CD4-positive, alpha-beta T cell treated with Interleukin-21 for 1 hour (primary cell): ENCODE results near the gene RAB4A.

Source experiments
- DNase-seq: peaks from one replicate; pipeline ENCODE4 v3.0.0-alpha.2; 2020

The RAB4A gene

DNA sequence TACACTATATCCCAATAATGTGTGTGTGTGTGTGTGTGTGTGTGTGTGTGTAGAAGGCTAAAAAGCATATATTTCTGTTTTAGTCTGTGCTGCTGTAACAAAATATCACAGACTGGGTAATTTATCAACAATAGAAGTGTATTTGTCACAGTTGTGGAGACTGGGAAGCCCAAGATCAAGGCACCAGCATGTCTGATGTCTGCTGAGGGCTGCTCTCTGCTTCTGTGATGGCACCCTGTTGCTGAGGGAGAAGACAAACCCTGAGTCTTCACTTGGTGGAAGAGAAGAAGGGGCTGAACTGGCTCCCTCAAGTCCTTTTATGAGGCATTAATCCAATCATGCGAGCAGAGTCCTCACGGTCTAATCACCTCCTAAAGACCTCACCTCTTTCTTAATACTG is 23.0 kb upstream of the RAB4A start:
- DNase-seq: no peak

DNA sequence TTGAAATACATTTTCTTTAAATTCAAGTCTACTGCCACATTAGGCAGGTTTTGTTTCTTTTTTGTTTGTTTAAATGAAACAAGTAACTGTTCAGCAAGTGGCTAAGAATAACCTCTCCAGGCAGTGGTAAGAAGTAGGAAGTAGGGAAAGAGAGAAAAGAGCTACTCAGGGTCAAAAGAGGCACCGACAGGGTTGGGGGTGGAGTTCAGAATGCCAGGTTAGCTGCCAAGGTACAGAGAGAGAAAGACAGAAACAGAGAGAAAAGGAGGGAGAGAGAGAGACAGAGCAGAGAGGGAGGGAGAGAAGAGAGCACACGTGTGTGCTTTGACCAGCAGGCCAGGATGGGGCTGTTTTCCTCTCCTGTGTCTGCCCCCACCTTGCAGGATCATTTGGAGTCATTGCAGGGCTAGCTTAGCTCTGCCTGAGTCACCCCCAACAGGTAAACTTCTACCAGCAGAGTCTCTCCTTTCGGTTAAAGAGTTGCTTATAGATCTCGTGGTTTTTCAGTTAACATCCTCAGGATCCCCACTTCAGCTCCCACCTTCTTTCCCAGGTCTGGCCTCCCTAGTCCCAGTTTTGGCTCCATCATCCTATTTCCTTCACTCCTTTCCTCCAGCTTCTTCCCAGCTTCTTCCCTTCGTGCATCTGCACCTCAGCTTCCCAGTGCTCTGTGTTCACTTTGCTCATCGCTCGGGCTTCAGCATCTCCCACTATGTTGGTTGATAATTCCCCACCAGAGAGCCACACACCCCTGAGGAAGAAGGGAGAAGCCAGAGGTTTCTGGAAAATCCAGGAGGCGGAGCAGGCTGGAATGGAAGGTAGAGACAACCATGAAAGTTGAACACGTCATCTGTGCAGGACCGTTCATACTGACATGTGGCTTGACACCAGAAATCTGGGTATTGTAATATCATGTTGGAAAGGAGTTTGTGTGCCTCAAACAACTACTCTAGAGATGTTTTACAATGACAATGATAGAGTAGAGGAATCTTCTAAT is 21.8 kb upstream of the RAB4A start:
- no peak for DNase-seq

DNA sequence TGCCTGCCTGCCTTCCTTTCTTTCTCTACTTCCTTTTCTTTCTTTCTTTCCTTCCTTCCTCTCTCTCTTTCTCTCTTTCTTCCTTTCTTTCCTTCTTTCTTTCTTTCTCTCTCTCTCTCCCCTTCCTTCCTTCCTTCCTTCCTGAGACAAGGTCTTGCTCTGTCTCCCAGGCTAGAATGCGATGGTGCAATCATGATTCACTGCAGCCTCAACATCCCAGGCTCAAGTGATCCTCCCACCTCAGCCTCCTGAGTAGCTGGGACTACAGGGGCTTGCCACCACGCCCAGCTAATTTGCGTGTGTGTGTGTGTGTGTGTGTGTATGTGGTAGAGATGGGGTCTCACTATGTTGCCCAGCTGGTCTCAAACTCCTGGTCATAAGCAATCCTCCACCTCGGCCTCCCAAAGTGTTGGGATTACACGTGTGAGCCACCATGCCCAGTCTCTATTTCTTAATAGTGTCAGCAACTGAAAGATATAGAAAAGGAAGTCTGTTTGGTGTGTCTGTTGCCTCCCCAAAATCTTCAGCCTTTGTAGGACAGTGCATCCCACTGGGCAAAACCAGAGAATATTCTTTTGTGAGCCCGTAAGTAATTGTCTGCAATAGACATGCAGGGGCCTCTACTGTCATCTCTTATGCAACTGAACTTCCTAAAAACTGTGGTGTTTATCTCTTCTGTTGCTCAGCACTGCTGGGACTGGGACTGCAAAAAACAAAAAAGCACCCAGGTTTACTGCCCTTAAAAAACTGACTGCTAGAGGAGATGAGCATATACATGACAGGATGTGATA is 20.9 kb upstream of the RAB4A start:
- DNase-seq: no peak

DNA sequence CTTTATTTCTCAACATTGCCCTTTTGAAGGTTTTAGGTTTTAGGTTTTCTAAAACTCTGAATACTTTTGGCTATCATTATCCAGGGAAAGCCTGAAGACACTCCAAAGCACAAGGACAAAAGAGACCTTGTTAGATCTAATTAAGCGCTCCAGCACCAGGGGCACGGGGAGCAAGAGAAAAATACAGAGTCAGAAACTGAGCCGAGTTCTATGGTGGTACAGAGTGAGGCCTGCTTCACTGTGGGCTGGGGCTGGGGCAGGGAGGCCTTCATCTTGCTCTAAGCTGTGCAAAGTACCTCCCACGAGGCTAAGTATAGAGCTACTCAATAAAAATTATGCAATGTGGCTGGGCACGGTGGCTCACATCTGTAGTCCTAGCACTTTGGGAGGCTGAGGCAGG is 19.7 kb upstream of the RAB4A start:
- no peak for DNase-seq

DNA sequence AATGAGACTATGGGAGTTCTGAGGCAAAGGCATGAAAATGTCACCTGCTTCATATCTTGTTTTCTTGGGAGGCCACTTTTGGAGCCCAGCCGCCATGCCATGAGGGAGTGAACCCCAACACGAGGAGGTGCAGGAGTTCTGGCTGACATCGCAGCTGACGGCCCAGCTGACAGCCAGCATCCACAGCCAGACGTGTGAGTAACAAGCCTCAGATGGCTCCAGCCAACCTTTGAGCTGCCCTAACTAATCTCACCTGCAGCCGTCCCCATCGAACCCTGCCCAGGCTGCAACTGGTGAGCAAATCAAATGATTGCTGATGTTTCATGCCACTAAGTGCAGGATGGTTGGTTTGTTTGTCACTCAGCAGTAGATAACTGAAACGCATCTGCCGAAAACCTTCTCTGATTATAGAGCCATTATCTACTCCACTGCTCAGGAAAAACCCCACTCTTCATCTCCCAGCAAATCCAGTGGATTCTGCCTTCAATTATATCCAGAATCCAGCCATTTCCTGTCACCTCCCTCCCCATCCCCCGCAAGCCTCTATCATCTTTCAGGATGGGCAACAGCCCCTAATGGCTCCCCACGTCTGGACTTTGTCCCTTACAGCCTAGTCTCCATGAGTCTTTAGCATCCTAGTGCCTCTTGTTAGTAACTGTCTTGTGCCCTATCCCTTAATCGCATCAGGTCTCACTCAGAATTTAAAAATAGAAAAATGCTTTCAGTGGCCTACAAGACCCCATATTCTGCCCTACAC is 18.5 kb upstream of the RAB4A start:
- no peak for DNase-seq

DNA sequence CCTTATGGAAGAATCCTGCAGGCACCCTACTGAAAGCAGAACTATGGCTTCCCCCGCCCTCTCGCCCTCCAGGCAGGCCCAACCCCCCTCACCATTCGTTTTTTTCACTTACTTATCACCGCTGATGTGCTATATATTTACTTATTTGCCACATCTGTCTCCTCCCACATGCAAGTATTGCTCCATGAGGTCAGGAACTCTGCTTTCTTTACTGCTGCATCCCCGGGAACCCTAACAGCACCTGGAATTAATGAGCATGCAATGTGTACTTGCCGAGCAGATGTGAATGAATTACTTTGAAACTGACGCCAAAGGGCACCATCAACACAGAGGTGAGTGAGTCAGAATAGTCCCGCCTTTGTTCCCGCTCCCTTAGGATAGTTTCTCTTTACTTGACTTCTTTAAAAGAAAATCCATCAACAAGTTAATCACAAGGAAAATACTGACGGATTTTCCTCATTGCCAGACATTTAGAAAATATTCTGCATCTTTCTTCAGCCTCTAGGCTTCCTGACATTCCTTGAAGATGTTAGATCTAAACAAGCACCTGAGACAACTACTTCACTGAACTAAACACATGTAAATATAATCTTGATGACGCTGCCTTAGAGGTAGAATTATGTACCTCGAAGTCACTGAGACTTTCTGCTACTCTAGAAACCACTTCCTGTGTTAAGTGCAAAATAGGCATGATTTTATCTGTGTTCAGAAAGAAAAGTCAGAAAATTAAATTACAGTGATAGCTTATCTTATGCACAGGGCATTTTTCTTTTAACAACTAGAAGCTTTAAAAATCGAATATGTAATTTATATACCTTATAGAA is 17.5 kb upstream of the RAB4A start:
- peak; percentile 75 for DNase-seq

DNA sequence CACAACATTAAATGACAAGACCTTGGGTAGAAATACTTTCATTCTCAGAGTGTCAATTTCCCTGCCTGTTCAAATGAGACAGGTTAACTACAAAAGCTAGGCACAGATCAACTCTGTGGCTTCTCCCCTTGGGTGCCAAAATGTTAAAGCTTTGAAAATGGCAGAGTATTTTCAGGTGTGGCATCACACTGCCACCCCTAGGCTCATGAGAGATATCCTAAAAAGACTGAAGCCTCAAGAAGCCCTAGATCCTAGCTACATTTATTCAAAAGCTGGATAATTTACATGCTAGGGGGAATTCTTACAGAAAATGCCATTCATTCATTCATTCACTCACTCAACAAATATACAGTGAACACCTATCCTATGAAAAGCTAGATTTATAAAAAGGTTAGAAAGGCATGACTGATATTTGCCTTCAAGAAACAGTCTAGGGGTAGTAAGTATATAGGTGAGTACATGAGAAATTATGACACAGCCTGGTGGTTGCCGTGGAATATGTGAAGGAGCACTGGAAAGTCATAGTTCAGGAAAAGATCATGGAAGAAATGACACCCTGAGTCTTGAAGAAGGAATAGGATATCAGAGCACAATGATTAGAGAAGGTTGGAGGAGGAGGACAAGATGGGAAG is 15.9 kb upstream of the RAB4A start:
- DNase-seq: peak; percentile 60

DNA sequence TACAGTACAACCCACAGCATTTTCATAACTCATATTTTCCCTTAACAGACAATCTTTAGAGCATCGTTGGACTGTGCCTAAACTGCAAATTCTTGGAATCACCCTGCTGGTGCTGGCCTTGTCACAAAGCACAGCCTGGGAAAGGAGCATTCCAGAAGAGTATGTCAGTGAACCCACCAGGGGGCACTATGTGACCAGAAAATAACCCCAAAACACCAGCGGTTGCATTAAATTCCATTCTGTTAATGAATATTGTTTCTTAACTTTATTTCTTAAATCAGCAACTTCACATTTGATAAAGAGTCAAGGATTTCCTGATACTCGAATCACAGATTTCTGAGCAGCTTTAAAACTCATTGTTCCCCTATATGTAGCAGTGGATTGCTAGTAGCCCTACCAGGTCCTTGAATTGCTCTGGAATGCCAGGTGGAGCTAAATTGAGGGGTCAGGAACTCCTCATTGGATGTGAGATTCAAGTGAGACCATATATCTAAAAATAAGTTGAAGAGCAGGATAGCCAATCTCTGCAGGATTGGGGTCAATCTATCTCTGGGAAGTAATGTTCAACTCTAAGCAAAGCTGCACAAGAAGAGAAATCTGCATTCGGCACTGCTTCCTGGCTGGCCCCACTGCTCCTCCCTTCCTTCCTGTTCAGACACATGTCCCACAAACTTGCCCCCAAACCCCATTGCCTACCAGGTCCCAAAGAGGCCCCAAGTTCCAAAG is 12.7 kb upstream of the RAB4A start:
- DNase-seq: peak; percentile 75

DNA sequence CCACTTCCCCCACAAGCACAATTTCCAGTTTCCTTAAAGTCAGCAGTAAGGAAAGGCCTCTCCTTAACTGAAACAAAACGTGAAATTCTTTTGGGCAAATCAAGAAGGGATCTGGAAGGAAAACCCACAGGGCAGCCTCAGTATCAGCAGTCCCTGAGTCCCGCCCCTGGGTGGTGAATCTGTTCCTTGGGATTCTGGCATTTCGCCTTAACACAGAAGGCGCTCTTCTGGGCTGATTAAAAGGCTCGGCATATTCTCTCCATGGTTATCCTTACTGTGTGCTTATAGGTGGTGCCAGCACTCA is 12.2 kb upstream of the RAB4A start:
- no peak for DNase-seq

DNA sequence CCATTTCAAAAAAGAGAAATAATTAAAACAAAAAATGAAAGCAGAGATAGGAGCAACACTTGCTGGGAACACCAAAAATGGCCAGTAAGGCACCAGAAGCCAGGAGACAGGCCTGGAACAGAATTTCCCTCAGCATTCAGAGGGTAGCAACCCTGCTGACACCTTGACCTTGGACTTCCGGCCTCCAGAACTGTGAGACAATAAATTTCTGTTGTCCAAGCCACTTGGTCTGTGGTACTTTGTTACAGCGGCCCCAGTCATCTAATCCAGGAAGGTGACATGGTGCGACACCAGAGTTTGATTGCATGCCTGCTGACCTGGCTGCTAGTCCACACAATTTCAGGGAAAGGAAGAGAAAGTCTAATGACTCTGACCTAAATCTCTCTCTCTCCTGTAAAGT is 10.6 kb upstream of the RAB4A start:
- DNase-seq: no peak

DNA sequence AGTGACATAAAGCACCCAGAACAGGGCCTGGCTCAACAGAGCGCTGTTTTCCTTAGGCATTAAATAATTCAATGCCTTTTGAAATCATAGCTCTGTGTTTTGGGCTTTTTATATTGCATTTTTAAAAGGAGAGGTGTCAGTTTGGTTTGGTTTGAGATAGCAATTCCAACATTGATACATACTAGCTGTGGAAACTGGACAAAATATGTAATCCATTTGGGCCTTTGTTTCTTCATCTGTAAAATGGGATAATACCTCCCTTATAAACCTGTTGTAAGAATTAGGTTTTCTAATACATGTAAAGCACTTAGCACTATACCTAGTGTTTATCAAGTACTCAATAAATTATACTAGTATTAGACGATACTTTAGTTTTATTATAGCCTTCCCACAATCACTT is 8.7 kb upstream of the RAB4A start:
- no peak for DNase-seq

DNA sequence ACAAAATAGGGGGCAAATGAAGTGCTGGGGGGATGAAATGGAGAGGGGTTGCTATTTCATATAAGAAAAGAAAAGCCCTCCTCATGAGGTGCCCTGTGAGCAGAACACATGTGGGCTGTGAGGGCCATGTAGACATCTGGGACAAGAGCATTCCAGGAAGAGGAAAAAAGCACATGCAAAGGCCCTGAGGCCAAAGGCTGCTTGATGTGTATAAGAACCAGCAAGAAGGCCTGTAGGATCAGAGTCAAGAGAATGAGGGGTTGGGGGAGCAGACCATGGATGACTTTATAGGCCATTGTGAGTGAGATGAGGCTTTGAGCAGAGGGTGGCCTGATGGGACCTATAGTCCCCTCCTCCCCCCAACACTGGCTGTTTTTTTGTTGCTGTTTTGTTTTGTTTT is 7.7 kb upstream of the RAB4A start:
- no peak for DNase-seq

DNA sequence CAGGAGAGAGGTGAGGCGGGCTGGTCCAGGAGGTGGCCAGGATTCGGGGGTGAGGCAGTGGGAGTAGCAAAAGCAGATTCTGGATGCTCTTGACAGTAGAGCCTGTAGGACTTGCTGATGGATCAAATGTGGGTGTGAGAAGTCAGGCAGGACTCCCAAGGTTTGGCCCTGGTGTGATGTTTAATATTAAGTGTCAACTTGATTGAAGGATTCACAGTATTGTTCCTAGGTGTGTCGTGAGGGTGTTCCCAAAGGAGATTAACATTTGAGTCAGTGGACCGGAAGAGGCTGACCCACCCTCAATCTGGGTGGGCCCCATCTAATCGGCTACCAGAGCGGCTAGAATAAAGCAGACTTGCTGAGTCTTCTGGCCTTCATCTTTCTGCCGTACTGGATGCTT is 6.8 kb upstream of the RAB4A start:
- no peak for DNase-seq

DNA sequence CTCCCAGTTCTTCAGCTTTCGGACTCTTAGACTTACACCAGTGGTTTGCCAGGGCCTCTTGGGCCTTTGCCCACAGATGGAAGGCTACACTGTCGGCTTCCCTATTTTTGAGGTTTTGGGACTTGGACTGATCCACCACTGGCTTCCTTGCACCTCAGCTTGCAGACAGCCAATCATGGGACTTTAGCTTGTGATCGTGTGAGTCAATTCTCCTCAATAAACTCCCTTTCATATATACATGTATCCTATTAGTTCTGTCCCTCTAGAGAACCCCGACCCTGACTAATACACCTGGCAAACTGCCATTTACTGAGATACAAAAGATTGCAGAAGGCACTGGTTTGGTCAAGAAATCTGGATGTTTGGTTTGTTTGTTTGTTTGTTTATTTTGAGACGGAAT is 6.4 kb upstream of the RAB4A start:
- no peak for DNase-seq

DNA sequence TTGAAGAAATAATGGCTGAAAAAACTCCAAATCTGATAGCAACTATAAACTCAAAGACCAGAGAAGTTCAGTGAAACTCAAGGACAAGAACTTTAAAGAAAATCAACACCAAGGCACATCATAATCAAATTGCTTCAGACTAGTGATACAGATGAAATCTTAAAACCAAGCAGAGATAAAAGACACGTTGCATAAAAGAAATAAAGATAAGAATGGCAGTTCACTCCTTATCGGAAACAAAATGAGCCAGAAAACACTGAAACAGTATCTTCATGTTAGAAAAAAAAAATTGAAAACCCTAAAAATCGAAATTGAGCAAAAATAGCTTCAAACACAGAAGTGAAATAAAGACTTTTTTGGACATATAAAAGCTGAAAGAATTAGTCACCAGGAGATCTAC is 4.6 kb upstream of the RAB4A start:
- DNase-seq: no peak

DNA sequence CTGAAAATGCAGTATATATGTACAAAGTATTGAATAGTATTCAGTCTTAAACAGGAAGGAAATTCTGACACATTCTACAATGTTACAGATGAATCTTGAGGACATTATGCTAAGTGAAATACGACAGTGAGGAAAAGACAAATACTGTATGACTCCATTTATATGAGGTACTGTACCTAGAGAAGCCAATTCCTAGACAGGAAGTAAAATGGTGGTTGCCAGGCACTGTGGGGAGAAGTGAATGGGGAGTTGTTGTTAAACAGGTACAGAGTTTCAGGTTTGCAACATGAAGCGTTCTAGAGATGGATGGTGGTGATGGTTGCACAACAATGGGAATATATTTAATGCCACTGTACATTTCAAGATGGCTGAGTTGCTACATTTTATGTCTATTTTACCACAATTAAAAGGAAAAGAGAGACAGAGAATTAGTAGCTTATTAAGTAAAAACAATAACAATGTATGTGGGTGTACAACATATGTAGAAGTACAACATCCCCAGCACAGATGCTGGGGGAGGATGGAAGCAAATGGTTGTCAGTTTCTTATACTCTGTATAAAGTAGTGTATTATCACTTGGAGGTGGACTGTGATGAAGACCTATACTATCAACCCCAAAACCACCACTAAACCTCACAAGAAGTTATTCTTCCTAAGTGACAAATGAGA is 3.9 kb upstream of the RAB4A start:
- DNase-seq: no peak

DNA sequence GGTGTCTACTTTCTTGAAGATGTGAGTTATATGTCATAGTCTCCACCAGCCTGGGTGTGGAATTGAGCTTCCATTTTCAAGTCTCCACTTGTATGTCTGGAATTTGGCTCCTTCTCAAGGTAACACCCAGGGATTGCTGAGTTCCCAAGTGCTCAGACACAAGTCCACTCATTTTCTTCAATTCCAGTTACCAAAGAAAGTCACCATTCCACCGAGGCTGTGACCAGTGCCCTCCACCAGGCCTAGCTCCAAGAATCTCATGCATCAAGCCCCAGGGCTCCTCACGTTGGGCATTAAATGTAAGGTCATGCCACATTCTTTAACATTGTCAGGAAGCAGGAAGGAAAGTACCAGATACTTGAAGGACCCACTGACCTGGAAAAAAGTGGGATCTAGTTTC is 2.4 kb upstream of the RAB4A start:
- no peak for DNase-seq

DNA sequence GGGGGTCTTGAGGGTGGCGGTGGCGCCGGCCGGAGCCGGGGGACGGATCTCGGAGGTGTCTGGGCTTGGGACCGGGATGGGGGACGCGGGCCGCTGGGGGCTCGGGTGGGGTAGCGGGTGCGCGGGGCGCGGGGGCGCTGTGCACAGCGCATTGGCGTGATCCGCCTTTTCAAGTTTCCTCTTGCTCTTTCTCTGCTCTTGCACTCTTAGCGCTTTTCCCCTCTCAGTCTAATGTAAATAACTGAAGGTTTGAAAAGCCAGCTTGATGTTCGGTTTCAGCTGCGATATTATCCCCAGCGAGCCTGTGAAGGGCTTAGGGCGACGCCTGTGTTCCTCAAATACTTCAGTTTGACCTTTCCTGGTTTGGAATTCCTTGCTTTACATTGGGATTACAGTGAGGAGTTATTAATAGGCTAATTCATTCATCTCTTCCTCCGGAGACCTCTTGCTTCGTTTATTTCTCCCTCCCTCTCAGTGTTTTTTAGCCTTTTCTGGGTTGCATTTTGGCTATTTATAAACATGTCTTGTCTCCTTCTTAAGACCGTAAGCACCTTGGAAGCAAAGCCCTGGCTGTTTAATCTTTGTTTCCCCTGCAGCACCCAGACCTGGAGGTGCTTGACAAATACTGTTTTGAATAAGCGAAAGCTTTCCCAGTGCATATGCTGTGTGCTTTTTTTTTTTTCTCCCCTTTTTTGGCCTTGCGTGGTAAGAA is 693 bp downstream of the RAB4A start:
- peak; percentile 48 for DNase-seq

DNA sequence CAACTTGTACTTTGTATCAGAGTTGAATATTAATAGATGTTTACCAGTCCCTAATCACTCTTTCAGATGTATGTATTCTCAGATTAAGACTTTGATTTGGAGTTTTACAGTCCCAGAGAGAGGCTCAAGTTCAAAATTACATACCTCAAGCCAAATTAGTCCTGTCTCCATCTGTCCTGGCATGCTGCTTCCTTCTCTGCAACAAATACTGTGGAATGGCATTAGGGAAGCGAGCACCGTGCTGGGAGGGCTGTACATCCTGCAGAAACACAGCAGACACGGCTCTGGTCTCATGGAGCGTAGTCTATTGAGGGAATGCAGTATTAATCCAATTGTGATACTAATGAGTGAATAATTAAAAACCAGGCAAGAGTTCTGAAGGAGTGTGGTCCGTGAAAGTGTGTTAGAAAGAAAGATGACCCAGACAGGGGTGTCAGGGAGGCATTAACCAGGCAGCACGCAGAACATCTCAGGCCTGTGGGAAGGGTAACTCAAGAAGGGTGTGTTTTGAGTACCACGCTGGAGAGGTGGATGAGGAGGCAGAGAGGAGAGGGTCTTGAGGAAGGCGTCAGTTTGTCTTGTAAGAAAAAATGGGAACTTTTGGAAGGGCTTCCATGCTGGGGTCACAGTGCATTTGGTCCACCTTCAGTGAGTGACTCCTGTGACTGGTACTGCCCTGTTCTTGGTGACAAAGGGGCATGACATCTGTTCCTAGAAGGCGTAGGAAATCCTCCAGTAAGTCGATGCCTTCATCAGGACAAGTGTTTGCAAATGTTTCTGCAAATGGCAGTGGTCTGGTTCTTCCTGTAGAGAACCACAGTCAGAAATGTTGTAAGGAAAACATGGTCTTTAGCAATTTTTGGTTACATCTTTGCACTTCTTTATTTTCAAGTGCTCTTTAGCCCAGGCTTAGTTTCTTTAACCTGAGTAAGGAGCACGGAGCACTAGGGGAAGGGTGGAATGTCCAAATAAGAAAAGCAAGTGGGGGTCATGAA is 1.6 kb downstream of the RAB4A start:
- DNase-seq: no peak
